K562 (cell line): Measurements from ENCODE around the gene CDCA3. TPM values are rescaled to one million over a fixed set of nuclear protein-coding genes. Genes with fewer than 3 reads are reported as not detected.

Experiments
- ATAC-seq: fragments of 200-7000 bp; cut with Tn5 transposase; 3 replicates; pipeline ENCODE4 v1.9.1; 2020; ENCODE audit warnings: moderate library complexity
- BruUV-seq: library from RNA; stranded (reverse); fragments of 400-500 nt; replicated peaks from 2 replicates; lab custom pipeline; 2021; lab: Mats Ljungman, UMichigan
- CTCF ChIA-PET: fragments of 300-600 bp; formaldehyde crosslinking; extraction: SDS; loops from one replicate; lab custom pipeline; 2021; ENCODE audit warnings: low intra/inter-chr PET ratio; lab: Yijun Ruan, JAX
- POLR2A ChIA-PET: fragments of 300-600, 350-650 bp; sonication (Branson Sonifier 250); formaldehyde crosslinking; extraction: SDS; loops from one replicate; lab custom pipeline; 2021; ENCODE audit warnings: antibody characterized with exemption, inconsistent platforms; lab: Yijun Ruan, JAX
- DNase-seq, 4 experiments: peaks; one replicate each; pipeline versions ENCODE4 v3.0.0 to v3.0.0-alpha.2; 2011 to 2018; ENCODE audit warnings: low spot score in 3 of 4, mixed read lengths in 3 of 4; ENCODE audit errors: extremely low read depth in 1 of 4
- FAIRE-seq: peaks from 2 replicates; lab custom pipeline; 2011; peaks lifted over from hg19 to GRCh38; lab: Jason Lieb, UNC
- H2AFZ ChIP-seq: 2 replicates; pipeline ENCODE4 v1.6.0; 2011; ENCODE audit warnings: low read depth, low read length, control low read depth, inconsistent platforms
- H3K27ac ChIP-seq: fragments of 200-600 bp; 3 replicates; pipeline ENCODE4 v1.8.0; 2011; ENCODE audit warnings: low read depth, mild to moderate bottlenecking, control low read depth, inconsistent platforms, low read length, moderate library complexity, mixed read lengths; ENCODE audit errors: extremely low read depth
- H3K27me3 ChIP-seq, 2 experiments: fragments of 300-600 bp in 1 of 2; 2 replicates in 1 of 2; 3 replicates in 1 of 2; pipeline versions ENCODE4 v1.6.0 to v1.8.0; 2011; ENCODE audit warnings: inconsistent platforms in 2 of 2, low read length in 2 of 2, mild to moderate bottlenecking in 1 of 2, mixed read lengths in 1 of 2, moderate library complexity in 1 of 2; ENCODE audit not compliant: control insufficient read depth in 2 of 2, insufficient read depth in 2 of 2
- H3K36me3 ChIP-seq: fragments of 300-600 bp; 3 replicates; pipeline ENCODE4 v1.8.0; 2011; ENCODE audit warnings: mild to moderate bottlenecking, low read length, inconsistent platforms; ENCODE audit not compliant: control insufficient read depth, insufficient read depth
- H3K4me1 ChIP-seq, 2 experiments: fragments of 200-600 bp in 1 of 2; replicated peaks in 1 of 2; 2 replicates in 1 of 2; 3 replicates in 1 of 2; pipeline versions ENCODE4 v1.5.1 to v1.8.0; 2011; ENCODE audit warnings: inconsistent platforms in 2 of 2, low read length in 2 of 2, mild to moderate bottlenecking in 1 of 2, mixed read lengths in 1 of 2, moderate library complexity in 1 of 2; ENCODE audit not compliant: control insufficient read depth in 2 of 2, insufficient read depth in 2 of 2
- H3K4me2 ChIP-seq: 2 replicates; pipeline ENCODE4 v1.6.1; 2011; ENCODE audit warnings: low read length, control low read depth, inconsistent platforms, mixed read lengths; ENCODE audit not compliant: insufficient read depth
- H3K4me3 ChIP-seq: fragments of 200-600 bp; sonication (generic), shearing (Covaris generic); 2 replicates; pipeline ENCODE4 v1.5.1; 2016; ENCODE audit warnings: control low read depth, inconsistent platforms
- H3K79me2 ChIP-seq: fragments of 200-600 bp; 3 replicates; pipeline ENCODE4 v1.8.0; 2011; ENCODE audit warnings: low read length, inconsistent platforms; ENCODE audit not compliant: control insufficient read depth, insufficient read depth
- H3K9ac ChIP-seq, 2 experiments: 2 replicates each; pipeline versions ENCODE4 v1.6.0 to v1.6.1; 2011; ENCODE audit warnings: low read depth in 2 of 2, low read length in 2 of 2, control low read depth in 1 of 2, inconsistent platforms in 1 of 2, mild to moderate bottlenecking in 1 of 2, mixed read lengths in 1 of 2; ENCODE audit not compliant: insufficient read depth in 1 of 2
- H3K9me1 ChIP-seq: one replicate; pipeline ENCODE4 v1.6.0; 2011; ENCODE audit warnings: inconsistent platforms, mild to moderate bottlenecking, low read length, moderate library complexity; ENCODE audit not compliant: control insufficient read depth, insufficient read depth
- H3K9me3 ChIP-seq: replicated peaks from 2 replicates; pipeline ENCODE4 v1.5.1; 2011; ENCODE audit warnings: low read depth, low read length, inconsistent platforms; ENCODE audit not compliant: control insufficient read depth, insufficient read depth
- H4K20me1 ChIP-seq: replicated peaks from 2 replicates; pipeline ENCODE4 v1.6.1; 2011; ENCODE audit warnings: low read length, inconsistent platforms, mixed read lengths; ENCODE audit not compliant: control insufficient read depth, insufficient read depth
- ARID1B ChIP-seq: fragments of 450-650 bp; IDR thresholded peaks from 2 replicates; pipeline ENCODE4 v1.6.1; 2016; ENCODE audit warnings: antibody characterized with exemption, mild to moderate bottlenecking, inconsistent platforms
- CBFA2T2 ChIP-seq: fragments of 450-650 bp; conservative IDR thresholded peaks from 2 replicates; pipeline ENCODE4 v1.6.1; 2017; ENCODE audit warnings: mild to moderate bottlenecking
- CBFA2T3 ChIP-seq: fragments of 450-650 bp; IDR thresholded peaks from 2 replicates; pipeline ENCODE4 v1.6.1; 2017
- E2F1 ChIP-seq: sonication (generic); formaldehyde crosslinking; IDR thresholded peaks from 2 replicates; pipeline ENCODE4 v1.8.1; 2023; ENCODE audit warnings: mild to moderate bottlenecking, missing genetic modification reagents, moderate library complexity
- EP400 ChIP-seq: fragments of 450-650 bp; IDR thresholded peaks from 2 replicates; pipeline ENCODE4 v1.6.1; 2017; ENCODE audit warnings: antibody characterized with exemption, mild to moderate bottlenecking, moderate library complexity
- ESRRA ChIP-seq: fragments of 450-650 bp; IDR thresholded peaks from 2 replicates; pipeline ENCODE4 v1.6.1; 2014; ENCODE audit warnings: low read depth, mild to moderate bottlenecking, moderate library complexity, borderline replicate concordance
- FOXM1 ChIP-seq, 2 experiments: fragments of 450-650 bp in 1 of 2; sonication (generic) in 1 of 2; formaldehyde crosslinking in 1 of 2; IDR thresholded peaks; 2 replicates each; pipeline versions ENCODE4 v1.6.1 to v1.9.0; 2017 to 2022; ENCODE audit warnings: low read depth in 2 of 2, mild to moderate bottlenecking in 2 of 2, missing genetic modification reagents in 1 of 2, moderate library complexity in 1 of 2
- MCM3 ChIP-seq: fragments of 450-650 bp; IDR thresholded peaks from 2 replicates; pipeline ENCODE4 v1.6.1; 2016
- NCOR1 ChIP-seq: fragments of 450-650 bp; IDR thresholded peaks from 2 replicates; pipeline ENCODE4 v1.6.1; 2016; ENCODE audit warnings: mild to moderate bottlenecking, moderate library complexity
- PBX2 ChIP-seq, 2 experiments: IDR thresholded peaks in 1 of 2; conservative IDR thresholded peaks in 1 of 2; 2 replicates each; pipeline ENCODE4 v1.6.1; 2016; ENCODE audit warnings: low read depth in 2 of 2, mild to moderate bottlenecking in 1 of 2, missing compliant biosample characterization in 1 of 2, missing genetic modification characterization in 1 of 2, moderate library complexity in 1 of 2
- TAL1 ChIP-seq: fragments of 450-650 bp; IDR thresholded peaks from 2 replicates; pipeline ENCODE4 v1.6.1; 2016; ENCODE audit warnings: mild to moderate bottlenecking
- TEAD4 ChIP-seq, 2 experiments: sonication (generic) in 1 of 2; formaldehyde crosslinking in 1 of 2; IDR thresholded peaks; 2 replicates each; pipeline versions ENCODE4 v1.6.1 to v1.8.0; 2012 to 2022; ENCODE audit warnings: borderline replicate concordance in 1 of 2, inconsistent platforms in 1 of 2, low read length in 1 of 2, mild to moderate bottlenecking in 1 of 2, missing genetic modification reagents in 1 of 2
- ZNF668 ChIP-seq: fragments of 250-450 bp; sonication (Bioruptor Pico); IDR thresholded peaks from 2 replicates; pipeline ENCODE4 v1.8.0; 2022; ENCODE audit warnings: mild to moderate bottlenecking, inconsistent platforms
- WGBS: fragments of 100-300 bp; shearing (Covaris generic); methylation state at CpG from one replicate; pipeline ENCODE4 v1.1.6; 2016; ENCODE audit warnings: low coverage, mixed read lengths; ENCODE audit not compliant: insufficient coverage; ENCODE audit errors: missing lambda C conversion rate; 5-methylcytosine and 5-hydroxymethylcytosine counted together
- in situ Hi-C: fragments of 300-500 bp; cut with MboI; formaldehyde crosslinking; loops from 4 replicates; pipeline ENCODE4 v1.15.0; 2018; ENCODE audit warnings: inconsistent platforms, mixed read lengths
- intact Hi-C: fragments of 100-400 bp; cut with micrococcal nuclease; formaldehyde crosslinking; loops from 2 replicates; pipeline ENCODE4 v1.14.2; 2022
- polyA plus RNA-seq, 8 experiments: library from polyadenylated mRNA; depleted of rRNA in 4 of 8; stranded (reverse) in 5 of 8; unstranded in 3 of 8; fragments of >200 nt; fragmentation: Nextera tagmentation in 2 of 8; fragmentation: Illumina TruSeq in 1 of 8; extraction: Ambion mirVana in 2 of 8; extraction: Trizol in 1 of 8; gene quantifications; 2 replicates each; pipeline versions ENCODE4 v1.2.1 to v1.2.3, GENCODE V29; 2011 to 2014; ENCODE audit warnings: inconsistent platforms in 1 of 8, missing spikeins in 1 of 8
- total RNA-seq, 7 experiments: library from RNA; depleted of rRNA in 6 of 7; stranded (reverse); fragments of >200 nt in 6 of 7; fragmentation: Illumina TruSeq in 2 of 7; extraction: Trizol in 2 of 7; gene quantifications; 2 replicates each; pipeline versions ENCODE4 v1.2.1 to v1.2.3, GENCODE V29; 2011 to 2021; ENCODE audit warnings: low replicate concordance in 1 of 7
- TF ChIP-seq, protein P1 (sequence below): fragments of 200-800 bp; sonication (Bioruptor generic); IDR thresholded peaks from 2 replicates; pipeline ENCODE4 v1.6.1; 2017; ENCODE audit warnings: missing genetic modification characterization, missing compliant biosample characterization

The CDCA3 gene
- total and polyA plus RNA-seq, 9 of the 15 experiments (the other 6 are each of a cell fraction or from before 2014, with no cell fraction given), result 24.2 to 80.8 (median 55.1) TPM

- TF ChIP-seq PBX2 (CRISPR knock-in tag; IDR thresholded peaks at IDR 0.05; ENCODE audit: low read depth) (no peak), PBX2 (tag; conservative IDR thresholded peaks at IDR 0.05; ENCODE audit: low read depth) (no peak), ESRRA (no peak), MCM3 (no peak), ZNF668 (CRISPR knock-in tag) (no peak), EP400 (no peak)
Observed at GRCh38 chr12:6840761-6841515, 10.1 kb downstream of the CDCA3 start, which contains the start of gene GNB3 (continued).

GRCh38 chr12:6840330-6840729 is 10.8 kb downstream of the CDCA3 start:
- peaks cover 10 to 48% of the 10 kb centered on the region in 2 experiments; a peak in 4 of 5 replicates for H3K4me1 ChIP-seq
- no peak overlapping the region for H3K4me2 ChIP-seq
- H3K79me2 ChIP-seq, result no peaks in the 10 kb centered on the region
- no peaks in the 10 kb centered on the region for H3K27me3 ChIP-seq
- no peak overlapping the region for H3K27ac ChIP-seq
- in situ Hi-C loops (no loop called here), intact Hi-C loops (no loop called here)
- WGBS, result 0% methylated on average over 1 of the region's 1 CpG
- CTCF ChIA-PET, result no interaction called here
- H3K9ac ChIP-seq, result 0 out of 4 replicates have a peak overlapping the region, but pooled peaks of 1 of the 2 experiments have one; percentile 7
- H4K20me1 ChIP-seq, result no peaks in the 10 kb centered on the region; the same call in 1 of the 2 replicates
- no peaks in the 10 kb centered on the region for H3K9me3 ChIP-seq
- no peak overlapping the region for H2AFZ ChIP-seq
- BruUV-seq, result no TSS peak
- H3K9me1 ChIP-seq, result no peaks in the 10 kb centered on the region
- peak; percentile 19 for FAIRE-seq
- H3K36me3 ChIP-seq, result peaks cover 61% of the 10 kb centered on the region; the same call in 2 of the 3 replicates
- POLR2A ChIA-PET, result interaction anchor here (1.7 to 4.7 kb wide), 4 partner anchors 8 to 27 kb away, joined by 7 to 39 read pairs (median 10); partner anchors contain the start of genes CDCA3, TPI1 and USP5
- DNase-seq, result peak; percentile 26 to 53 (median 29)
- H3K4me3 ChIP-seq, result no peak overlapping the region
- peak; percentile 8; the same call in 1 of the 3 replicates for ATAC-seq
- no peak for TF ChIP-seq E2F1 (CRISPR knock-in tag)
- no peak for TF ChIP-seq FOXM1 (IDR thresholded peaks at IDR 0.05; ENCODE audit: low read depth)
- no peak for TF ChIP-seq FOXM1 (CRISPR knock-in tag; IDR thresholded peaks at IDR 0.05; ENCODE audit: low read depth)
- peak; percentile 34; the same call in 1 of the 2 replicates for TF ChIP-seq NCOR1
- TF ChIP-seq CBFA2T3, result peak; percentile 68
- TF ChIP-seq TEAD4 (IDR thresholded peaks at IDR 0.05; ENCODE audit: low read length), result 0 out of 2 replicates have a peak, but pooled peaks have one; percentile 32
- no peak for TF ChIP-seq TEAD4 (CRISPR knock-in tag; IDR thresholded peaks at IDR 0.05; ENCODE audit: borderline replicate concordance)
- TF ChIP-seq ARID1B, result 0 out of 2 replicates have a peak, but pooled peaks have one; percentile 52
- peak; percentile 56; the same call in 1 of the 2 replicates for TF ChIP-seq TAL1
- peak; percentile 46 for TF ChIP-seq CBFA2T2
- TF ChIP-seq, protein P1, sequence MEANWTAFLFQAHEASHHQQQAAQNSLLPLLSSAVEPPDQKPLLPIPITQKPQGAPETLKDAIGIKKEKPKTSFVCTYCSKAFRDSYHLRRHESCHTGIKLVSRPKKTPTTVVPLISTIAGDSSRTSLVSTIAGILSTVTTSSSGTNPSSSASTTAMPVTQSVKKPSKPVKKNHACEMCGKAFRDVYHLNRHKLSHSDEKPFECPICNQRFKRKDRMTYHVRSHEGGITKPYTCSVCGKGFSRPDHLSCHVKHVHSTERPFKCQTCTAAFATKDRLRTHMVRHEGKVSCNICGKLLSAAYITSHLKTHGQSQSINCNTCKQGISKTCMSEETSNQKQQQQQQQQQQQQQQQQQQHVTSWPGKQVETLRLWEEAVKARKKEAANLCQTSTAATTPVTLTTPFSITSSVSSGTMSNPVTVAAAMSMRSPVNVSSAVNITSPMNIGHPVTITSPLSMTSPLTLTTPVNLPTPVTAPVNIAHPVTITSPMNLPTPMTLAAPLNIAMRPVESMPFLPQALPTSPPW (CRISPR knock-in tag), result peak; percentile 81
